OCI-LY3 (cell line): ENCODE results near the gene IGSF23.

Source experiments
- EZH2phosphoT487 ChIP-seq: fragments of 200-600 bp; shearing (Covaris generic); IDR thresholded peaks from 2 replicates; pipeline ENCODE4 v1.6.1; 2018; ENCODE audit warnings: antibody characterized with exemption, mixed run types, low read depth
- TF ChIP-seq, protein P1 (sequence below): fragments of 200-600, 300-600 bp; sonication (generic); IDR thresholded peaks from 2 replicates; pipeline ENCODE4 v1.5.1; 2014; ENCODE audit warnings: antibody characterized with exemption, low read length, low read depth

- TF ChIP-seq, protein P1, sequence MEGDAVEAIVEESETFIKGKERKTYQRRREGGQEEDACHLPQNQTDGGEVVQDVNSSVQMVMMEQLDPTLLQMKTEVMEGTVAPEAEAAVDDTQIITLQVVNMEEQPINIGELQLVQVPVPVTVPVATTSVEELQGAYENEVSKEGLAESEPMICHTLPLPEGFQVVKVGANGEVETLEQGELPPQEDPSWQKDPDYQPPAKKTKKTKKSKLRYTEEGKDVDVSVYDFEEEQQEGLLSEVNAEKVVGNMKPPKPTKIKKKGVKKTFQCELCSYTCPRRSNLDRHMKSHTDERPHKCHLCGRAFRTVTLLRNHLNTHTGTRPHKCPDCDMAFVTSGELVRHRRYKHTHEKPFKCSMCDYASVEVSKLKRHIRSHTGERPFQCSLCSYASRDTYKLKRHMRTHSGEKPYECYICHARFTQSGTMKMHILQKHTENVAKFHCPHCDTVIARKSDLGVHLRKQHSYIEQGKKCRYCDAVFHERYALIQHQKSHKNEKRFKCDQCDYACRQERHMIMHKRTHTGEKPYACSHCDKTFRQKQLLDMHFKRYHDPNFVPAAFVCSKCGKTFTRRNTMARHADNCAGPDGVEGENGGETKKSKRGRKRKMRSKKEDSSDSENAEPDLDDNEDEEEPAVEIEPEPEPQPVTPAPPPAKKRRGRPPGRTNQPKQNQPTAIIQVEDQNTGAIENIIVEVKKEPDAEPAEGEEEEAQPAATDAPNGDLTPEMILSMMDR = no peak
- TF ChIP-seq EZH2phosphoT487 = no peak
Observed at GRCh38 chr19:44571830-44572580, 41.4 kb upstream of the IGSF23 start.
